GM10248 (cell line): ENCODE results near the gene USP24.

Experiments
- CTCF ChIA-PET: fragments of 300-600 bp; sonication (Branson Sonifier 250); formaldehyde crosslinking; extraction: SDS; loops from one replicate; lab custom pipeline; 2021; ENCODE audit warnings: antibody characterized with exemption; lab: Yijun Ruan, JAX
- POLR2A ChIA-PET: fragments of 350-650 bp; sonication (Branson Sonifier 250); formaldehyde crosslinking; extraction: SDS; loops from one replicate; lab custom pipeline; 2020; ENCODE audit warnings: antibody characterized with exemption; lab: Yijun Ruan, JAX
- DNase-seq: peaks from one replicate; pipeline ENCODE4 v3.0.0; 2012; ENCODE audit errors: extremely low spot score
- TF ChIP-seq, protein P1 (sequence below): IDR thresholded peaks from 2 replicates; pipeline ENCODE4 v1.5.1; 2012; ENCODE audit warnings: mild to moderate bottlenecking, low read depth; ENCODE audit errors: extremely low read depth, missing control alignments, control extremely low read depth

USP24 gene

GRCh38 chr1:55150880-55151588 is 64.1 kb downstream of the USP24 start:
- TF ChIP-seq, protein P1, sequence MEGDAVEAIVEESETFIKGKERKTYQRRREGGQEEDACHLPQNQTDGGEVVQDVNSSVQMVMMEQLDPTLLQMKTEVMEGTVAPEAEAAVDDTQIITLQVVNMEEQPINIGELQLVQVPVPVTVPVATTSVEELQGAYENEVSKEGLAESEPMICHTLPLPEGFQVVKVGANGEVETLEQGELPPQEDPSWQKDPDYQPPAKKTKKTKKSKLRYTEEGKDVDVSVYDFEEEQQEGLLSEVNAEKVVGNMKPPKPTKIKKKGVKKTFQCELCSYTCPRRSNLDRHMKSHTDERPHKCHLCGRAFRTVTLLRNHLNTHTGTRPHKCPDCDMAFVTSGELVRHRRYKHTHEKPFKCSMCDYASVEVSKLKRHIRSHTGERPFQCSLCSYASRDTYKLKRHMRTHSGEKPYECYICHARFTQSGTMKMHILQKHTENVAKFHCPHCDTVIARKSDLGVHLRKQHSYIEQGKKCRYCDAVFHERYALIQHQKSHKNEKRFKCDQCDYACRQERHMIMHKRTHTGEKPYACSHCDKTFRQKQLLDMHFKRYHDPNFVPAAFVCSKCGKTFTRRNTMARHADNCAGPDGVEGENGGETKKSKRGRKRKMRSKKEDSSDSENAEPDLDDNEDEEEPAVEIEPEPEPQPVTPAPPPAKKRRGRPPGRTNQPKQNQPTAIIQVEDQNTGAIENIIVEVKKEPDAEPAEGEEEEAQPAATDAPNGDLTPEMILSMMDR: no peak
- DNase-seq: peak; percentile 17
- POLR2A ChIA-PET: no interaction called here
- CTCF ChIA-PET: interaction anchor here (1.5 to 5.7 kb wide), 3 partner anchors 9 to 127 kb away, joined by 3 to 26 read pairs (median 10); no protein-coding TSS in a partner anchor

- ChIA-PET POLR2A (no interaction called here), CTCF (interaction anchor here (0.6 to 1.9 kb wide), 7 partner anchors 10 to 227 kb away, joined by 3 to 8 read pairs (median 3); no protein-coding TSS in a partner anchor)
- TF ChIP-seq, protein P1: no peak
- DNase-seq: no peak
These were observed 66.5 kb downstream of the USP24 start for GRCh38 chr1:55148676-55149075.

- DNase-seq: no peak
- ChIA-PET POLR2A (no interaction called here), CTCF (interaction anchor here (0.6 to 1.5 kb wide), 2 partner anchors 11 to 31 kb away, joined by 3 to 8 read pairs; no protein-coding TSS in a partner anchor)
- TF ChIP-seq, protein P1: no peak
These were observed 67.6 kb downstream of the USP24 start for GRCh38 chr1:55147524-55147923.

DNA sequence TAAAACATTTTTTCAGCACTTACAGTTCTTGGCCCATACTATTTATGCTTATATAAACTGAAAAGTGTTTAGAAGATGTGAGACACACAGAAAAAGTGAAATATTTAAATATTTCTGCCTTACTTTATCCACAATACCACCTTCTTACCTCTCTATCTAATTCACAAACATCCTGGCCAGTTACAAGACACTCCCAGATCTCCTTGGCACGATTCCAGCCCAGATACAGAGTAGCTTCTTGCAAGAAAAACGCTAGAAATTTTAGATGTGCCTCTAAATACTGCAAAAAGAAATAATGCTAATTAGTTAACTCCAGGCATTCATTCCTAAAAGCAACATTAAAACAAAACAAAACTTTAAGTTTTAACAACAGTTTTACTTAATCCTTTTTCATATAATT is 68.4 kb downstream of the USP24 start:
- no peak for DNase-seq
- ChIA-PET CTCF (interaction anchor here (0.6 to 0.9 kb wide), 2 partner anchors 16 to 30 kb away, joined by 3 read pairs; no protein-coding TSS in a partner anchor), POLR2A (no interaction called here)
- TF ChIP-seq, protein P1: no peak

DNA sequence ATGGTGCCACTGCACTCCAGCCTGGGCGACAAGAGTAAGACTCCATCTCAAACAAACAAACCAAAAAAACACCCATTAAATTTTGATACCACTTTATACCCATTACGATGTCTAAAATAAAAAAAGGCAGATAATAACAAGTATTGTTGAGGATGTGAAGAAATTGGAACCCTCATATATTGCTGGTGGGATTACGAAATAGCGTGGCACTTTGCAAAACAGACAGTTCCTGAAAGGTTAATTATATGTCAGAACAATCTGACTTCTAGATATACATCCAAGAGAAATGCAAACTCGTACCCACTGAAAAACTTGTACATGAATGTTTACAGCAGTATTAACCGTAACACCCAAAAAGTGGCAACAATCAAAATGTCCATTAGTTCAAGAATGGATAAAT is 70.3 kb downstream of the USP24 start:
- CTCF ChIA-PET: interaction anchor here (1.9 to 6.8 kb wide), 2 partner anchors 9 to 133 kb away, joined by 13 to 66 read pairs; no protein-coding TSS in a partner anchor

GRCh38 chr1:55143684-55144083 is 71.5 kb downstream of the USP24 start:
- POLR2A ChIA-PET: interaction anchor here (0.7 kb wide), 1 partner anchor 76 kb away, joined by 3 read pairs; no protein-coding TSS in a partner anchor
- no peak for DNase-seq
- TF ChIP-seq, protein P1: no peak
- CTCF ChIA-PET: interaction anchor here (0.8 to 6.8 kb wide), 10 partner anchors 10 to 134 kb away, joined by 3 to 66 read pairs (median 3); no protein-coding TSS in a partner anchor

More for the DNA sequence above, 70.3 kb downstream of the USP24 start:
- TF ChIP-seq, protein P1: no peak
- POLR2A ChIA-PET: no interaction called here
- no peak for DNase-seq
